Medulla oblongata (tissue), 1 donor: ENCODE measurements around the gene HMCN1.
"Not testable (repeated sequence)": the region's sequence is repeated elsewhere in the genome, so short reads cannot be mapped to it uniquely, and the experiment has no call there.

Source experiments
- DNase-seq: peaks from one replicate; pipeline ENCODE4 v3.0.0-alpha.2; 2015; ENCODE audit errors: extremely low spot score

The HMCN1 gene

GRCh38 chr1:185739967-185740366 is 5.8 kb downstream of the HMCN1 start:
- no peak for DNase-seq

DNA sequence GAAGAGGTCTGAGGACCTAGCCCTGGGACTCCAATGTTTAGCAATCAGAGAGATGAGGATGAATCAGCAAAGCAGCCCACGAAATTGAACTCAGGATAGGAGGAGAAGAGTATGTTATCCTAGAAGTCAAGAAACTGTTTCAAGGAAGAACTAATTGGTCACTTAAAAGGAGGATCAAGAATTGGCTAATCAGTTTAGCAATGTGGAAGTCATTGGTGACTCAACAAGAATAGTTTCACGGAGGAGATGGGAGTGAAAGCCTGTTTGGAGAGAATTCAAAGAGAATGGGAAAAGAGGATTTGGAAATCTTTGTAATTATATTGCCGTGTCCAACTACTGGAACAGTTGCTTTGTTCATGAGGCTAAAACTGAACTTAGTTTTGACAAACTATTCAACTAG is 7.4 kb downstream of the HMCN1 start:
- no peak for DNase-seq

GRCh38 chr1:185742403-185742802 is 8.2 kb downstream of the HMCN1 start:
- DNase-seq, result no peak

DNA sequence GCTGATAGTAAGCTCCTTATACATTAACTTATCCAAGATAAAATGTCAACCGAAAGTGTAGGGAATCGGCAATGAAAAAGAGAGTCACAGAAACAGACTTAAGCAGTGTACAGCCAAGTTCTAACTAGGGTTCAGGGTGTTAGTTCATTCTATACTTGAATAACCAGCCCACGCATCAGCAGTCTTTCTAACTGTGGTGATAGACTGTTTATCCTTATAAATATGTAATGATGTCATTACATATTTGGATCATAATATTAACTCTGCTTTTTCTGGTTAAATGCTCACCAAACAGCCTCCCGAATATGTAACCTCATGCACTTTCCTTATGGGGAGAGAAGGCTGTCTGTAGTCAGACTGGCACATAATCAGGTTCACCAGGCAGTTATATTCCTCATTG is 11.0 kb downstream of the HMCN1 start:
- no peak for DNase-seq

DNA sequence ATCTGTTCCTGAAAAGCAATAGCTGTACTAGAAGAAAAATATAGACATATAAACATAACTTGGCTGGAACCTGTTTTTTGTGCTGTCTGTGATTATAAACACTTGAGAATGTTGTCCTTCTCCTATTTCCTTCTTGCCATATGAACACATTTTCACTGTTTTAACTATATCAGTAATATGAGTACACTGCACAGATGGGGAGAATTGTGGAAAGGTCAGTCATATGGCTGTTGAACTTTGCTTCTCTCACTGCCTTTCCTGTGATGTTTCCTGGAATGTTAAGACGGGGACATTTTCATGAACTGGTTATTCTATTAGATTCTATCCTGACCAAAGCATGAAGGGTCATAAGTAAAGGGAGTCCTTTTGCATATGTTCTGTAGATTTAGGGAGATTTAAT is 24.9 kb downstream of the HMCN1 start:
- DNase-seq, result no peak

DNA sequence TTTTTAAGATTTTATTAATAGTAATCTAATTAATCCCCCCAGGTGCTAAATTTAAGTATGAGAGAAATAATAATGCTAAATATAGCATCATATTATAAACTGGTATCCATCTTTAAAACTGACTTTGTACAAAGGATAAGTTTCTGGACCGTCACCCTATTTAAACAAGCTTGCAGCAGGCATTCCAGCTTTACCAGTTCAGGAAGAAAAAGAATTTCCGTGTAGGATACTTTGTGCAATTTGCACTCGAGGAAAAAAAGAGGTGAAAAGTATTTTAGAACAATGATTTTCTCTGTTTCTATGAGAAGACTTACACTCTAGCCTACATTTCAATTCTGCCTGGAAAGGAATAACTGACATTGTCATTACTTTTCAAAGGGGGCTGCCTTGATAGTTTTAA is 27.6 kb downstream of the HMCN1 start:
- DNase-seq, result no peak

GRCh38 chr1:185767508-185768120 is 33.4 kb downstream of the HMCN1 start:
- DNase-seq, result no peak

- no peak for DNase-seq
These were observed 34.2 kb downstream of the HMCN1 start for GRCh38 chr1:185768371-185768770.

- DNase-seq, result no peak
These were observed 34.9 kb downstream of the HMCN1 start for GRCh38 chr1:185769136-185769535.

GRCh38 chr1:185774394-185774793 is 40.2 kb downstream of the HMCN1 start:
- no peak for DNase-seq

DNA sequence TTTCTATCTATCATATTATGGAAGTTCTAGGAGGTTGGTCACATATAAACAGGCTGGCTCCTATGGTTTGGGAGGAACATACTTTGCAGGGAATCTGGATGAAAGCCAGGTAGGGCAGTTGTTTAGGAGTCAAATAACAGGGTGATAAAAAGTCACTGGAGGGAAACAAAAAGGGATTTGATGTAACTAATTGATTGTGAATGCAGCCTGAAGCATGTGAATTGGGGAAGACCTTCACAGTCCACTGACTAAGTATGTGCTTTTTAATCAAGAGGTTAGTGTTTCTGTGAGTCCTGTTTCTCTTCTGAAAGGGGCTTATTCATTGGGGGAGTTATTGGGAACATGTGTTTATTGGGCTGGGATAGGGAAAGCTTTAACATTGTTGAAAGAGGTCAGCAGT is 41.3 kb downstream of the HMCN1 start:
- no peak for DNase-seq

- DNase-seq, result no peak
These were observed 42.3 kb downstream of the HMCN1 start for GRCh38 chr1:185776522-185776921.

GRCh38 chr1:185783860-185784259 is 49.7 kb downstream of the HMCN1 start:
- not testable (repeated sequence) for DNase-seq

- DNase-seq, result no peak
These were observed 51.4 kb downstream of the HMCN1 start for GRCh38 chr1:185785586-185785985.

DNA sequence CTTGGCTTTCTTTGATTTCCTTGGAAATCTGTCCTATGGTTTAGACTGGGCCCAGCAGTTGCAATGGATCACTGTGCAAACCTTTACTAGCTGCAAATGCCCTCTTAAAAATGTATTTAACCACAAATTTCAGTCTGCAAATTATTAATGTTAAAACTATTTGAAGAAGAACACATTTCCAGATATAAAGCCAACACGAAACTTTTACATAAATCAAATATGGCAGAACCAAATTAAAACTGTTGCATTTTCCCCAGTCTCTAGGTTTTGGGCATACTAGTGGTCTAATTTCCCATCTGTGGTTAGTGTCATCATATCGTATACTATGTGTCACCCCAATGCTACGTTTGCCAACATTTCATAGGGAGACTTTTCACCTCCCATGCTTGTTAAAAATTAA is 52.3 kb downstream of the HMCN1 start:
- no peak for DNase-seq

GRCh38 chr1:185787238-185787637 is 53.0 kb downstream of the HMCN1 start:
- DNase-seq, result no peak

- no peak for DNase-seq
These were observed 54.2 kb downstream of the HMCN1 start for GRCh38 chr1:185788386-185788785.

- DNase-seq, result no peak
These were observed 55.5 kb downstream of the HMCN1 start for GRCh38 chr1:185789501-185790193.

GRCh38 chr1:185790194-185790735 is 56.1 kb downstream of the HMCN1 start:
- no peak for DNase-seq

GRCh38 chr1:185792040-185792439 is 57.8 kb downstream of the HMCN1 start:
- no peak for DNase-seq

DNA sequence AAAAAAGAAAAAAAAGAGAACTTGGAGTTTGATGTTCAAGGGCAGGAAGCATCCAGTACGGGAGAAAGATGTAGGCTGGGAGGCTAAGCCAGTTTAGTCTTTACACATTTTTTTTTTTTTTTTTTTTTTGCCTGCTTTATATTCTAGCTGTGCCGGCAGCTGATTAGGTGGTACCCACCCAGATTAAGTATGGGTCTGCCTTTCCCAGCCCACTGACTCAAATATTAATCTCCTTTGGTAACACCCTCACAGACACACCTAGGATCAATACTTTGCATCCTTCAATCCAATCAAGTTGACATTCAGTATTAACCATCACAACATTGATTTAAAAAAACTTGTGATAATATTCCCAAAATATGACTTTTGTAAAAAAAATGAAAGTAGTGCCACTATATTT is 60.3 kb downstream of the HMCN1 start:
- DNase-seq, result not testable (repeated sequence)

- no peak for DNase-seq
These were observed 61.0 kb downstream of the HMCN1 start for GRCh38 chr1:185795181-185795580.

- DNase-seq, result no peak
These were observed 64.3 kb downstream of the HMCN1 start for GRCh38 chr1:185798505-185798904.
